Stimulated activated CD4-positive, alpha-beta T cell treated with anti-CD3 and anti-CD28 coated beads, Interleukin-12 subunit alpha, Interleukin-12 subunit beta, amount 100 ng/mL, for 48 hours (primary cell): Measurements from ENCODE around the gene ERI2.

Source experiments
- DNase-seq, 3 donors: peaks; one replicate each; pipeline ENCODE4 v3.0.0-alpha.2; 2020; ENCODE audit warnings: low read depth in 2 of 3, low spot score in 1 of 3

ERI2 gene

GRCh38 chr16:20806168-20807050, at the start of gene ERI2, which contains the start of gene REXO5:
TSS of gene ERI2 (minus strand) at chr16:20806472. CDS start at chr16:20806430, 42 bp downstream.
TSS of gene REXO5 (plus strand) at chr16:20806527. CDS start at chr16:20806954, 427 bp downstream.
- DNase-seq: peak; percentile 65 to 81 (median 71)

GRCh38 chr16:20854963-20855362, 48.7 kb upstream of the ERI2 start:
- DNase-seq: no peak

- DNase-seq: no peak
Measured at GRCh38 chr16:20853981-20854620, 47.8 kb upstream of the ERI2 start.

GRCh38 chr16:20853143-20853542, 46.9 kb upstream of the ERI2 start:
- DNase-seq: no peak

- no peak for DNase-seq
Measured at GRCh38 chr16:20851601-20852000, 45.3 kb upstream of the ERI2 start.

GRCh38 chr16:20850981-20851380, 44.7 kb upstream of the ERI2 start:
- DNase-seq: no peak

- peak; percentile 21 to 69 (median 56) for DNase-seq
Measured at GRCh38 chr16:20849589-20850390, 43.5 kb upstream of the ERI2 start.

- no peak for DNase-seq
Measured at GRCh38 chr16:20847550-20847949, 41.3 kb upstream of the ERI2 start.

GRCh38 chr16:20846551-20846950, 40.3 kb upstream of the ERI2 start:
- DNase-seq: no peak

- no peak for DNase-seq
Measured at GRCh38 chr16:20846030-20846429, 39.8 kb upstream of the ERI2 start.

GRCh38 chr16:20844588-20844987, 38.3 kb upstream of the ERI2 start:
- no peak for DNase-seq

- DNase-seq: no peak
Measured at GRCh38 chr16:20844054-20844453, 37.8 kb upstream of the ERI2 start.

GRCh38 chr16:20839504-20839903, 33.2 kb upstream of the ERI2 start:
- DNase-seq: no peak

- DNase-seq: no peak
Measured at GRCh38 chr16:20838240-20838639, 32.0 kb upstream of the ERI2 start.

GRCh38 chr16:20833086-20833485, 26.8 kb upstream of the ERI2 start:
- DNase-seq: no peak

GRCh38 chr16:20830372-20830771, 24.1 kb upstream of the ERI2 start:
- DNase-seq: no peak

GRCh38 chr16:20829536-20829935, 23.3 kb upstream of the ERI2 start:
- no peak for DNase-seq

GRCh38 chr16:20826039-20826566, 19.8 kb upstream of the ERI2 start:
- no peak for DNase-seq

- no peak for DNase-seq
Measured at GRCh38 chr16:20822521-20823325, 16.5 kb upstream of the ERI2 start.

- DNase-seq: no peak
Measured at GRCh38 chr16:20821682-20822081, 15.4 kb upstream of the ERI2 start.
